ENCODE data around the gene SIGLECL1. TPM values are rescaled to one million over a fixed set of nuclear protein-coding genes. Genes with fewer than 3 reads are reported as not detected.

The SIGLECL1 gene
- total RNA-seq, 1 experiment from 2014 or later = not detected

GRCh38 chr19:51316688-51317087, 65.8 kb downstream of the SIGLECL1 start:
- H3K23me2 ChIP-seq (ENCODE audit: insufficient read length, low read depth, low read length, poor library complexity, severe bottlenecking) = peaks cover 5% of the 10 kb centered on the region

More at GRCh38 chr19:51316688-51317087, 65.8 kb downstream of the SIGLECL1 start:
- Histone ChIP-seq H3K27ac (ENCODE audit: insufficient read length, low read depth, low read length) (no peak overlapping the region), H3K9ac (ENCODE audit: extremely low read depth, insufficient read length, low read length) (no peak overlapping the region), H3K23ac (ENCODE audit: insufficient read length, low read depth, low read length) (no peak overlapping the region), H3K9me3 (ENCODE audit: control insufficient read depth, low read depth, low read length) (no peaks in the 10 kb centered on the region), H2BK5ac (ENCODE audit: insufficient read length, low read length) (no peak overlapping the region), H2BK120ac (ENCODE audit: low read depth, low read length, poor library complexity, severe bottlenecking) (no peak overlapping the region), H2BK15ac (ENCODE audit: low read depth, low read length) (no peak overlapping the region), H2BK12ac (ENCODE audit: insufficient read length, low read depth, low read length) (no peak overlapping the region), H3K79me2 (ENCODE audit: insufficient read depth, low read length) (no peaks in the 10 kb centered on the region), H3K79me1 (ENCODE audit: insufficient read depth, low read depth, low read length, poor library complexity, severe bottlenecking) (no peaks in the 10 kb centered on the region), H3K4me1 (ENCODE audit: insufficient read depth, low read length) (peaks cover 4% of the 10 kb centered on the region; the same call in 1 of the 2 replicates), H3K27me3 (ENCODE audit: insufficient read depth, low read length) (no peaks in the 10 kb centered on the region), H3K4me2 (ENCODE audit: insufficient read depth, insufficient read length, low read length) (no peak overlapping the region), H4K20me1 (ENCODE audit: control insufficient read depth, insufficient read depth, insufficient read length) (no peaks in the 10 kb centered on the region), H2BK20ac (ENCODE audit: low read depth, low read length, poor library complexity, severe bottlenecking) (no peak overlapping the region), H2AFZ (ENCODE audit: low read length) (no peak overlapping the region), H2AK5ac (ENCODE audit: insufficient read length, low read length) (no peak overlapping the region), H4K5ac (ENCODE audit: insufficient read length, low read depth, low read length) (no peak overlapping the region), H3K56ac (ENCODE audit: insufficient read length, low read depth, low read length) (no peak overlapping the region), H4K91ac (ENCODE audit: insufficient read length, low read depth, low read length) (no peak overlapping the region), H3K18ac (ENCODE audit: insufficient read length, low read depth, low read length) (no peak overlapping the region), H4K8ac (replicated peaks; ENCODE audit: insufficient read length, low read depth, low read length) (no peak overlapping the region), H3K4ac (ENCODE audit: low read depth, low read length) (no peak overlapping the region), H3K14ac (ENCODE audit: insufficient read depth, low read length) (no peak overlapping the region), H3T11ph (ENCODE audit: low read length) (no peak overlapping the region)
- Mint-ChIP-seq H3K27me3 (ENCODE audit: low read depth) (no peaks in the 10 kb centered on the region; the same call in none of the 2 replicates), H3K4me3 (no peak overlapping the region), H3K36me3 (ENCODE audit: insufficient read depth in 1 of 3, low read depth in 3 of 3) (peaks cover 6 to 13% (median 12%) of the 10 kb centered on the region in 3 experiments; a peak in 6 of 7 replicates), H3K9me3 (peaks cover 0 to 6% of the 10 kb centered on the region in 2 experiments; a peak in 2 of 5 replicates), H3K4me1 (peaks cover 18 to 20% of the 10 kb centered on the region in 2 experiments), H3K27ac (no peak overlapping the region)
- DNase-seq = no peak
- TF ChIP-seq CTCF (conservative IDR thresholded peaks at IDR 0.05) = no peak
- WGBS (ENCODE audit: extremely low coverage, insufficient read length, low lambda C conversion rate) = no CpG with 5 or more reads among the region's 8 CpGs

Measured in H9 (cell line).